ENCODE measurements around the gene CDH13.

The CDH13 gene

DNA sequence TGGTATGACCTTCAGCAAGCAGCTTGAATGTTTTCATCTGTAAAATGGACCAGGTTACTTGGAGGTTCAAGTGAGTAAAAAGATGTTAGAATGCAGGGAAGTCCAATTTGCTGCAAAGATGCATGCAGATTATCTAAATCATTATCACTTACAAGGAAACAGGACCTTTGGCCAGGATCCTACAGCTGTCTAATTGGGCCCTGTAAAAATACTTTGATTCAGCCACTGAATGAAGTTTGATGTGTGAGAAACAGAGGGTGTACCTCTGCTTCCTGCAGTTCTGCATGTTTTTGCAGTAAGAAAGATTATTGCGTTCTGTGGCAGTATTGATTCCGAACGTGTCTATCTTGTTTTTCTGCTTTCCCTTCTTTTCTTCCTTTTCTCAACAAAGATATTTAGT is 10.2 kb downstream of the CDH13 start:
- ChIA-PET CTCF (interaction anchor here (0.9 kb wide), 1 partner anchor 373 kb away, joined by 3 read pairs; no protein-coding TSS in a partner anchor), POLR2A (no interaction called here)
- no peak for DNase-seq (ENCODE audit: extremely low spot score)
- TF ChIP-seq, protein P1, sequence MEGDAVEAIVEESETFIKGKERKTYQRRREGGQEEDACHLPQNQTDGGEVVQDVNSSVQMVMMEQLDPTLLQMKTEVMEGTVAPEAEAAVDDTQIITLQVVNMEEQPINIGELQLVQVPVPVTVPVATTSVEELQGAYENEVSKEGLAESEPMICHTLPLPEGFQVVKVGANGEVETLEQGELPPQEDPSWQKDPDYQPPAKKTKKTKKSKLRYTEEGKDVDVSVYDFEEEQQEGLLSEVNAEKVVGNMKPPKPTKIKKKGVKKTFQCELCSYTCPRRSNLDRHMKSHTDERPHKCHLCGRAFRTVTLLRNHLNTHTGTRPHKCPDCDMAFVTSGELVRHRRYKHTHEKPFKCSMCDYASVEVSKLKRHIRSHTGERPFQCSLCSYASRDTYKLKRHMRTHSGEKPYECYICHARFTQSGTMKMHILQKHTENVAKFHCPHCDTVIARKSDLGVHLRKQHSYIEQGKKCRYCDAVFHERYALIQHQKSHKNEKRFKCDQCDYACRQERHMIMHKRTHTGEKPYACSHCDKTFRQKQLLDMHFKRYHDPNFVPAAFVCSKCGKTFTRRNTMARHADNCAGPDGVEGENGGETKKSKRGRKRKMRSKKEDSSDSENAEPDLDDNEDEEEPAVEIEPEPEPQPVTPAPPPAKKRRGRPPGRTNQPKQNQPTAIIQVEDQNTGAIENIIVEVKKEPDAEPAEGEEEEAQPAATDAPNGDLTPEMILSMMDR (IDR thresholded peaks at IDR 0.05; ENCODE audit: control extremely low read depth, extremely low read depth, low read depth, missing control alignments): no peak

GRCh38 chr16:82638095-82638798 is 11.5 kb downstream of the CDH13 start:
- CTCF ChIA-PET: interaction anchor here (1.2 to 3.6 kb wide), 3 partner anchors 15 to 117 kb away, joined by 3 to 84 read pairs (median 5); no protein-coding TSS in a partner anchor
- TF ChIP-seq, protein P1 (IDR thresholded peaks at IDR 0.05; ENCODE audit: control extremely low read depth, extremely low read depth, low read depth, missing control alignments): no peak

GRCh38 chr16:82639263-82639662 is 12.5 kb downstream of the CDH13 start:
- ChIA-PET CTCF (interaction anchor here (0.6 to 3.6 kb wide), 16 partner anchors 8 to 378 kb away, joined by 3 to 84 read pairs (median 5); no protein-coding TSS in a partner anchor), POLR2A (no interaction called here)
- TF ChIP-seq, protein P1 (IDR thresholded peaks at IDR 0.05; ENCODE audit: control extremely low read depth, extremely low read depth, low read depth, missing control alignments): no peak
- no peak for DNase-seq (ENCODE audit: extremely low spot score)

More at GRCh38 chr16:82638095-82638798, 11.5 kb downstream of the CDH13 start:
- no peak for DNase-seq (ENCODE audit: extremely low spot score)
- POLR2A ChIA-PET: no interaction called here

- ChIA-PET POLR2A (no interaction called here), CTCF (interaction anchor here (0.6 to 3.6 kb wide), 27 partner anchors 9 to 516 kb away, joined by 3 to 84 read pairs (median 5); no protein-coding TSS in a partner anchor)
- peak; percentile 54 for DNase-seq (ENCODE audit: extremely low spot score)
- TF ChIP-seq, protein P1 (IDR thresholded peaks at IDR 0.05; ENCODE audit: control extremely low read depth, extremely low read depth, low read depth, missing control alignments): peak; percentile 83
Observed at GRCh38 chr16:82639666-82640336, 13.0 kb downstream of the CDH13 start.

- DNase-seq (ENCODE audit: extremely low spot score): no peak
- ChIA-PET POLR2A (no interaction called here), CTCF (interaction anchor here (0.9 to 3.6 kb wide), 13 partner anchors 10 to 804 kb away, joined by 3 to 84 read pairs (median 5); no protein-coding TSS in a partner anchor)
- TF ChIP-seq, protein P1 (IDR thresholded peaks at IDR 0.05; ENCODE audit: control extremely low read depth, extremely low read depth, low read depth, missing control alignments): peak; percentile 2
Observed at GRCh38 chr16:82641336-82641984, 14.7 kb downstream of the CDH13 start.

DNA sequence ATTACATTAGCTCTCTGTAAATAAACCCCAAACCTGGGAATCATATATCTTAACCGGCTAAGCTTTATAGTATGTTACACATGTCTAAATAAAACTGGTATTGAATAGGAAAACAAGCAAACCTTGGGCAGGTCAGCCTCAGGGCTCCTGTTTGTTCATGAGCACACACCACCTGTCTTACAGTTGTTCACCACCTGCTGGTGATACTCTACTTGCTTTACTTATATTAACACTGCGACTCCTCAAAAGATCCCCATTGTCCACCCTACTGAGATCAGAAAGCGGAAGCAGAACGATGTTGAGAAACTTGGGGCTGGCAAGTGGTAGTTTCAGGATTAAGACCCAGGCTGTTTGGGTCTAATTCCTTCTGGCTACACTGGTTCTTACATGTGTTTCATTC is 16.4 kb downstream of the CDH13 start:
- ChIA-PET POLR2A (no interaction called here), CTCF (interaction anchor here (1.0 to 1.3 kb wide), 4 partner anchors 9 to 28 kb away, joined by 3 to 5 read pairs (median 3); no protein-coding TSS in a partner anchor)
- no peak for DNase-seq (ENCODE audit: extremely low spot score)
- TF ChIP-seq, protein P1 (IDR thresholded peaks at IDR 0.05; ENCODE audit: control extremely low read depth, extremely low read depth, low read depth, missing control alignments): no peak

All from GM10248 (cell line).